IPS DF 6.9 (cell line): ENCODE results near the gene NOL6.

Source experiments
- DNase-seq: peaks from one replicate; pipeline ENCODE4 v3.0.0-alpha.2; 2013; ENCODE audit warnings: low read depth, low spot score
- H3K27ac ChIP-seq: one replicate; pipeline ENCODE4 v1.5.1; 2013; ENCODE audit warnings: low read length, control low read depth
- H3K27me3 ChIP-seq: 2 replicates; pipeline ENCODE4 v1.6.1; 2013; ENCODE audit warnings: mild to moderate bottlenecking, low read length; ENCODE audit not compliant: control insufficient read depth, insufficient read depth
- H3K36me3 ChIP-seq: 2 replicates; pipeline ENCODE4 v1.6.1; 2013; ENCODE audit warnings: low read length; ENCODE audit not compliant: control insufficient read depth, insufficient read depth
- H3K4me1 ChIP-seq: 2 replicates; pipeline ENCODE4 v1.6.1; 2013; ENCODE audit warnings: low read length; ENCODE audit not compliant: control insufficient read depth, insufficient read depth
- H3K4me3 ChIP-seq: 2 replicates; pipeline ENCODE4 v1.5.1; 2013; ENCODE audit warnings: mild to moderate bottlenecking, low read length
- H3K9me3 ChIP-seq: 2 replicates; pipeline ENCODE4 v1.6.1; 2013; ENCODE audit warnings: low read length, inconsistent platforms; ENCODE audit not compliant: control insufficient read depth, insufficient read depth
- WGBS: extraction: QIAGEN DNeasy Blood & Tissue Kit; methylation state at CpG from one replicate; pipeline ENCODE4 v1.1.7; 2013; ENCODE audit warnings: mixed read lengths, missing lambda C conversion rate; ENCODE audit not compliant: insufficient read length, insufficient coverage; 5-methylcytosine and 5-hydroxymethylcytosine counted together

The NOL6 gene

DNA sequence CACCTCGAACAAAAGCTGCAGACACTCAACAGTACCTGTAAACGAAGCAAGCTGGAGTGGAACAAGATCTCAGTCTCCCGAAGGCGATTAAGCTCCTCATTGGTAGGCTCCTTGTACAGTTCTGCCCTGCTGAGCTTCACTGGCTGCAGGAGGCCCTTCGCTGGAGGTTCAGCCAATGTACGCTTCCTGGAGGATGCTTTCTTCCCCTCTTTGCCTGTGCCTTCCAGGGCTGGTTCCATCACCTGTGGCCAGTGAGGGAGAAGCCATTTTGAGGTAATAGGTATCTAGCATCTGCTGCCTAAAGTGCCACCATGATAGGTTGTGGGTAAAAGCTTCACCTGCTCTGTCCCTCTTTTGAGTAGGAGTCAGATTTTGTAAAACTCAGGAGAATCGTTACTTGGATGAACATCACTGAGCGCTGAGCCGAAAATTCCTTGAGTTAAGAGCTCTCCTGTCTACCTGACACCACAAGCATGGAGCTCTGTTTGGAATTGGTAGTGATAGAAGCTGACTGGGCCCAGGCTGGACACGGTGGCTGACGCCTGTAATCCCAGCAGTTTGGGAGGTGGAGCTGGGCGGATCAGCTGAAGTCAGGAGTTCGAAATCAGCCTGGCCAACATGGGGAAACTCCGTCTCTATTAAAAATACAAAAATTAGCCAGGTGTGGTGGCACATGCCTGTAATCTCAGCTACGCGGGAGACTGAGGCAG lies 1.4 kb downstream of the NOL6 start:
- Histone ChIP-seq H3K36me3 (peaks cover 25% of the 10 kb centered on the region), H3K9me3 (no peaks in the 10 kb centered on the region), H3K4me1 (no peaks in the 10 kb centered on the region), H3K27ac (no peak overlapping the region), H3K4me3 (no peak overlapping the region), H3K27me3 (no peaks in the 10 kb centered on the region)
- DNase-seq = no peak
- no CpG with 5 or more reads among the region's 16 CpGs for WGBS

DNA sequence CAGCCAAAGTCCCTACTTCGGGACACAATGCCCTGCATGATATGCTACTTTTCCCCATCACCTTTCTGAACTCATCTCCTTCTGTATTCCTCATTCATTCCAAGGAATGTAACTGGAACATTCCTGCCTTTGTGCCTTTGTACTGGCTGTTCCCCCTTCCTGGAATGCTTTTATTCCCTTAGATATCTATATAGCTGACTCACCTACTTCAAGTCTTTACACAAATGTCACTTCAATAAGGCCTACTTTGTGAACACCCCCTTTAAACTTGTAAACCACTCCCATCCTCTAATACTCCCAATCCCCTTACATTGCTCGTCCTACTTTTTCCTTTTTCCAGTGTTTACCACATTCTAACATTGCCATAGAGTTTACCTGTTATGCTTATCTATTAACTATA lies 2.4 kb downstream of the NOL6 start:
- Histone ChIP-seq H3K36me3 (peaks cover 31% of the 10 kb centered on the region), H3K4me3 (no peak overlapping the region), H3K27ac (no peak overlapping the region), H3K4me1 (no peaks in the 10 kb centered on the region), H3K27me3 (no peaks in the 10 kb centered on the region), H3K9me3 (no peaks in the 10 kb centered on the region)
- DNase-seq = no peak
- 100% methylated on average over 1 of the region's 2 CpGs for WGBS

DNA sequence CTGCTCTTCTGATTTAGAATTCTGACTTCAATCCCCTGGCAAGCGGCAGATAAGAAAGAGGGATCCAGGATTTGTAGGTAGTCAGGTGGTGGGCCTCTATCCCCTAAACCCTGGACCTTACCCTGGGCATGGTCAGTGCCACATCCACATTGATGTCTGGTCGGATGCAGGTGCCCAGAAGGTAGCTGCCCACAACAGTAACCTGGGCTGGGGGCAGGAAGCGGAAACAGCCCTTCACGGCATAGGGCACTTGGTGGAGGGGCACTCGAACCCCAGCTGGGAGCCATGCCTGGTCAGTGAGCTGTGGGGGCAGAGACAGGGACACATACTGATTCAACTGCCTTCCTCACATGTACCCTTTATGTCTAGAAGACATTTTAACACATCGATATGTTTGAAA lies 3.8 kb downstream of the NOL6 start:
- peaks cover 46% of the 10 kb centered on the region for H3K36me3 ChIP-seq
- H3K27me3 ChIP-seq = no peaks in the 10 kb centered on the region
- no peak overlapping the region for H3K27ac ChIP-seq
- no peak overlapping the region for H3K4me3 ChIP-seq
- no peaks in the 10 kb centered on the region for H3K9me3 ChIP-seq
- 100% methylated on average over 1 of the region's 6 CpGs for WGBS
- no peaks in the 10 kb centered on the region for H3K4me1 ChIP-seq
- DNase-seq = no peak

DNA sequence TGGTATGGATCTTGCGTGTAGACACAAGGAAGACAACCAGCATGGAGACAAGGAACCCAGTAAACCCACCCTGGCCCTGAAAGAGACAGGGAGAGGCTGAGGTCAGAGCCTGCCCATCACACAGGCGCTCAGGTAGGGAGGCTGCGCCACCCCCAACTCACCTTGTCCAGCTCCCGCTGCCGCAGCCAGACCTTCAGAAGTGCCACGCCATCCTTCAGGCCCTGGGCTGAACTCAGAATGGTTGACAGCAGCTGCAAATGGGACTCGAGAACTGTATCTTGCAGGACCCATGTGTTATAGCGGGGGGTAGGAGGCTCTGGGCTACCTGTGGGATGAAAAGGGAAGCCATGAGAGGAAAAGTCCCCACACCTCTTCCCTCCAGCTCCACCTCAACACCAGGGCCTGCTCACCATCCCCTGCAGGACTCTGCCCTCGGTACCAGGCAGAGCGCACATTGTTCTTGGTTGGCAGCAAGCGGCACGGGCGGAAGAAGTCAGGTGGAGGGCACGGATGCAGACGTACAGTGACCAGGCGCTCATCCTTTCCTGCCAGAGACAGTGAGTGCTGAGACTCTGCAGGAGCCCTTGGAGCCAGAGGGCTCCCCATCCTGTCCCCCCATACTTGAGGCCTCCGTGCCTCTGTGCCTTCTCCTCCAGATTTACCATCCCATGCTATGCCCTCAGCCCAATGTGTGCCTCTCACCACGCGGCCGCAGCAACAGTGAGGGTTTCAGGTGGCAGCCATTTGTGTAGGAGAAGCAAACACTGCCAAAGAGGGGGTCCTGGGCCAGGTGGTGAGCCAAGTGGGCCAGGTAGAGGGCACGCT lies 4.7 kb downstream of the NOL6 start:
- no peaks in the 10 kb centered on the region for H3K27me3 ChIP-seq
- no peak overlapping the region for H3K27ac ChIP-seq
- no CpG with 5 or more reads among the region's 21 CpGs for WGBS
- no peak overlapping the region for H3K4me3 ChIP-seq
- H3K36me3 ChIP-seq = peaks cover 49% of the 10 kb centered on the region
- no peak for DNase-seq
- H3K4me1 ChIP-seq = no peaks in the 10 kb centered on the region
- H3K9me3 ChIP-seq = no peaks in the 10 kb centered on the region

DNA sequence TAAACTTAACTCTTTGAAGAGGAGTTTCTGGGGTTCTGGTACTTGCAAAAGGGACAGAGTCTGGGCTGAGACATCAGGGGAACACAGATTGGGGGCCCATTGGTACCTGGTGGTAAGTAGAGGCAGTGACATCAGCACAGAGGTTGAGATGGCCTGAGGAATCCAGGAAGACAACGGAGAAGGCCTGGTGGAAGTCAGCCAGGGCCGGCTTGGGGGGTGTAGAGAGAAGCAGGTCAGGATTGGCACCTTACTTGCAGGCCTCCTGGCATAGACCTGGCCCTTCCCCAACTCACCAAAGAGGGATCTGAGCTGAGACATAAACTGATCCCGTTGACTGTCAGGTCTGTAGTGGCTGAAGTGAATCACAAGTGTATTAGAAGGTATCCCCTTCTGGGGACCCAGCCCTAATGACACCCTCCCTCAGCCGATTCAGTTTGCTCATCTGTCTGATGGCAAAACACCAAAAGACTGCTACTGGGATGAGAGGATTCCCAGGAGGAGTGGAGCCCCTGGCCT lies 5.5 kb downstream of the NOL6 start:
- DNase-seq = no peak
- H3K9me3 ChIP-seq = no peaks in the 10 kb centered on the region
- H3K4me1 ChIP-seq = no peaks in the 10 kb centered on the region
- no peak overlapping the region for H3K27ac ChIP-seq
- WGBS = no CpG with 5 or more reads among the region's 4 CpGs
- no peaks in the 10 kb centered on the region for H3K27me3 ChIP-seq
- no peak overlapping the region for H3K4me3 ChIP-seq
- H3K36me3 ChIP-seq = peaks cover 56% of the 10 kb centered on the region

DNA sequence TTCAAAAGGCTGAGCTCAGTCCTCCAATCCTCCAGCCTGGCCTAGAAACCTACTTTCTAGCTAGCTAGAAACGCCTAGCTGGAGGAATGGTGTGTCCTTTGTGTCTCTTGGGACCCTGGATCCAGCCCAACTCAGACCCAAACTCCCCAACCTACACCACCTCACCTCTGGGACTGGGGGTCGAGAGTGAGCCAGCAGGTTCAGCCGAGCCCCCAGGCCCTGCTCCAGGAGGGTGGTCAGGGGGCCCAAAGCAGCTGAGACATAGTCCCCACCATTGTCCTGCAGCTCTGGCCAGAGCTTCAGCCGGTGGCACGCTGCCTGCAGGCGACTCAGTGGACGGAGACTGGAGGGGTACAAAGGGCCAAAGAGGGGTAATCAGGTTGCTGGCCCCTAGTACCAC lies 6.2 kb downstream of the NOL6 start:
- no peak overlapping the region for H3K4me3 ChIP-seq
- WGBS = no CpG with 5 or more reads among the region's 7 CpGs
- peaks cover 64% of the 10 kb centered on the region for H3K36me3 ChIP-seq

DNA sequence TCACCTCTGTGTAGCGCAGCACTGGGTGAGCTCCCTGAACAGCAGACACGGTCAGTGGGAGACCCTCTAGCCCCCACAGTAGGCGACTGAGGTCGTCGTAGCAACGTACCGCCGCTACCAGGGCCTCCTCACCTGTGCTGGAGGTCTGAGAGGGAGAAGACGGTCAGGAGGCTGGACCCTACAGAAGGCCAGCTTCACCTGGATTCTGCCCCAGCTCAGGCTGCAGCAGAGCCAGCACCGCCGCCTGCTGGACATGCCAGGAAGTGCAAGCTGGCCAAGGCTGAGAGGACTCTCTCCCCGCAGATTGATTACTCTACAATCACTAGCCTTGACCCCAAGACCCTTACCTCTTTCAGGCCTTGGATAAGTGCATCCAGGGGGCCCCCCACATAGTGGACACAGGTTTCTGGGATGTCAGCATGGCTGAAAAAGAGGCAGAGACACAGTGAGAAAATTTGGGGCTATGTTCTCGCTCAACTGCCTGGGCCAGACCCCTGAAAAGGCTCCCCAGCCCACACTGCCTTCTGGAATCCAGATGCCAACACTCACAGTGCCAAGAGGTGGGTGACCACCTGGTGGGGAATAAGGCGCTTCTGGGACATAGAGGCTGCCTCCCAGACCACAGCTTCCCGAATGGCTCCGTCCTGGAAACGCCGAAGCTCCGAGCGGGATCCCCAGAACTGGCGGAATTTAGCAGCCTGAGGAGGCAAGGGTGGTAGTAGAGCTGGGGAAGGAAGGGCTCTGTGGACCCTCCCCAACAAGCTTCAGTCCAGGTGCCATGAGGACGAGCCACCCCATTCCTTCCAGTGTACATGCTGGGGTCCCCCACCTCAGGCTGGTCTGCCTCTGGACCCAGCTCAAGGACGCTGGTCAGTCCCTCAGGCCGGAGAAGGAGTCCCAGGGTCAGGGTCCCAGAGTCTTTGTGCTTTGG lies 6.9 kb downstream of the NOL6 start:
- Histone ChIP-seq H3K27ac (no peak overlapping the region), H3K27me3 (no peaks in the 10 kb centered on the region), H3K4me1 (no peaks in the 10 kb centered on the region), H3K9me3 (no peaks in the 10 kb centered on the region), H3K4me3 (no peak overlapping the region), H3K36me3 (peaks cover 71% of the 10 kb centered on the region)
- DNase-seq = no peak
- no CpG with 5 or more reads among the region's 24 CpGs for WGBS

More for the DNA sequence above, 6.2 kb downstream of the NOL6 start:
- H3K9me3 ChIP-seq = no peaks in the 10 kb centered on the region
- H3K27ac ChIP-seq = no peak overlapping the region
- DNase-seq = no peak
- no peaks in the 10 kb centered on the region for H3K27me3 ChIP-seq
- no peaks in the 10 kb centered on the region for H3K4me1 ChIP-seq

DNA sequence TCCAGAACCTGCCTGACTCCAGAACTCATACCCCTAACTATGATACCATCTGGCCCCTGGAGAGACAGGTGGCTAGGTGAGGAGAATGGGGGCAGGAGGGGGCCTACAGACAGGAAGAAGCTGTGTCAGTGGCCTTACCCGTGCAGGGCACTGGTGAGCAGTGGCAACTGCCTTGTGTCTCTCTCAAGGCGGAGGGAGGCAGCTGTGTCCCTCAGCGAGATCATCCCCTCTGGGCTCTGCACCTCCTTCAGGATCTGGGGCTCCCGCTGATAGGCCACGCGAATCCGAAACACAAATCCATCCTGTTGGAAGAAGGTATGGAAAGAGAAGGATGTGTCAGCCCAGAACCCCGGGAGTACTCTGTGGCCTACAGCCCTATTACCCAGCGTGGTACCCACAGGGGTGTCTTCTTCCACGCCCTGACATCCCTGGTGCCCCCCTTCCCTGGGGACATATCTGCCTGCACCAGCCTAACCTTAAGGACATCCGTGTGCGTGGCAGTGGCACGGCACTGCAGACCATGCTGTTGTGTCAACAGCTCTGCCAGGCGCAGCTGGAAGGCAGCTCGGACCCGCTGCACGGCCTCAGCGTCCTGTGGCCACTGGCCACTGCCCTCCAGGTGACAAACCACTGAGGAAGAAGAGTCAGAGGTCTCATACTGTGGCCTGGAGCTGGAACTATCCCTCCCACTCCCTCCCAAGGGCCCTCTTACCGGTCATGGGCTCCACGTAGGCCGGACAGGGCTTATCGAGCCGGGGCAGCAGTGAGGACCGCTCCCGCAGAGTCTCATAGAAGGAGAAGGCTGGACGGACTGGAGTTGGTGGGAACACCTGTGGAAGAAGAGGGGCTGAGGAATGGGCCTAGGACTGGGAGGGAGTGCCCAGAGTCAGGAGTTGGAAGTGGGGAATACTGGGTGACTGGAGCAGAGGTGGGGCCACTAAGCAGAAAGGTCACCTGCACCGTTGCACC lies 7.8 kb downstream of the NOL6 start:
- no peaks in the 10 kb centered on the region for H3K27me3 ChIP-seq
- no peak overlapping the region for H3K4me3 ChIP-seq
- no peaks in the 10 kb centered on the region for H3K9me3 ChIP-seq
- no peak for DNase-seq
- no peaks in the 10 kb centered on the region for H3K4me1 ChIP-seq
- WGBS = no CpG with 5 or more reads among the region's 27 CpGs
- peaks cover 73% of the 10 kb centered on the region for H3K36me3 ChIP-seq
- H3K27ac ChIP-seq = no peak overlapping the region

DNA sequence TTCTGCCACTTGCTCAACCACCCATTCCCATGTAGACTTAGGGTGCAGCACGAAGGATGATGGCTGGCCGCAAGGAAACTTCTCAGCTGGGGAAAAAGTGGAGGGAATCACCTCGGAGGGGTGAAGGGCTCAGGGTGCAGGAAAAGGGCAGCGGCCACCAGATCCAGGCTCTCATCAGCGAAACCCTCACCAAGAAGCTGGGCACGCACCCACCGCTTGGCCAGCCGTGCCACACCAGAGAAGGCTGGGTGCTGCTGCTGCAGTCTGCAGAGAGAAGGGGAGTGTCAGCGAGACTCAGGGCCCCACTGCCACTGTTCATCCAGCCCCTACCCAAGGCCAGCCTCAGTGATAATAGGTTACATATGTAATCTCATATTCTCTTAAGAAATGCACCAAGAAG lies 8.6 kb downstream of the NOL6 start:
- Histone ChIP-seq H3K9me3 (no peaks in the 10 kb centered on the region), H3K27me3 (no peaks in the 10 kb centered on the region), H3K4me1 (no peaks in the 10 kb centered on the region), H3K27ac (no peak overlapping the region), H3K4me3 (no peak overlapping the region), H3K36me3 (peaks cover 73% of the 10 kb centered on the region)
- WGBS = no CpG with 5 or more reads among the region's 9 CpGs
- DNase-seq = no peak
